Inflammatory macrophage treated with lipopolysaccharide for 1 hour (primary cell): Measurements from ENCODE around the gene CCDC93.
A peak's percentile ranks its signal among the peaks of the same experiment; 100 is the strongest.

Experiments
- DNase-seq, 2 donors: peaks; one replicate each; pipeline ENCODE4 v3.0.0-alpha.2; 2020 to 2022

Gene CCDC93

DNA sequence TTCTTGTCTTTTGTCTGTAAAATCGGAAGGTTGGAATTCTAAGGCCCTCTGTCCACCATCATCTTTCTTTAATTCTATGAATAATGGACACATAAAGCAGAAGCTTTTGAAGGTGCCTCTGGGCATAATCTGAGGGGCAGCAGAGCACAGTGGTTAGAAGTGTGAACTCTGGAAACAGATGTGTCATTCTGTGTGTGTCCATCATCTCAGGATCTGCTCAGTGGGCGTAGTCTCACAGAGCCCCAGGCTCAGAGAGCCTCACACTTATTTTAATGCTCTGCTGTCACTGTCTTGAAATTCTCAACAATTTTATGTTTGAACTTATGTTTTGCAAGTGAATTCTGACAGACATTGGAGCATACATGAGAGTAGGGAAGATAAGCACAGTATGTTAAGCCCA, 31.0 kb upstream of the CCDC93 start:
- DNase-seq = no peak

DNA sequence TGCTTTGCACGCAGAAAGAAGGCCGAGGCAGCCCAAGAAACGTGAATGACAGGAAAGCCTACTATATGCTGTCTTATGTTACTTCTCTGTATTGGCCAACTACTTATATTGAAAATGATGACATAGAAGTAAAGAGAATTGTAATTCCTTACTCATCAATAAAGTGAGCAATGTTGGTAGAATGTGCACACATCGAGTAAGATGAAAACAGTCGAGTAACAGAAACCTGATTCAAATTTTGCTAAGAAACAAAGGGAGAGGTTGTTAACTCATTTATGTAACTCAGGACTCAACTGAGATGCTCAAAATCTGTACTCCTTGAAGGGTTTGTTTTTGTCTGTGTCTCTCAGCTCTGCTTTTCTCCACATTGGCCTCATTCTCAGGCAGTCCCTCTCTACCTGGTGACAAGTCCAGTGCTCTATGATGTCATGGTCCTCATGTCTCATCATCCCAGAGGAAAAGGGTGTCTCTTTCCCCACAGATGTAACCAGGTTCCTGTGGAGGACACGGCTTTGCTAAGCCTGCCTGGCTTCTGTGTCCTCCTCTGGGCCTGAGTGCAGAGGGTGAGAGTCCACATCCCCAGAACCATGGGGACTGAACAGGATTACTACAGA, 30.3 kb upstream of the CCDC93 start:
- no peak for DNase-seq

DNA sequence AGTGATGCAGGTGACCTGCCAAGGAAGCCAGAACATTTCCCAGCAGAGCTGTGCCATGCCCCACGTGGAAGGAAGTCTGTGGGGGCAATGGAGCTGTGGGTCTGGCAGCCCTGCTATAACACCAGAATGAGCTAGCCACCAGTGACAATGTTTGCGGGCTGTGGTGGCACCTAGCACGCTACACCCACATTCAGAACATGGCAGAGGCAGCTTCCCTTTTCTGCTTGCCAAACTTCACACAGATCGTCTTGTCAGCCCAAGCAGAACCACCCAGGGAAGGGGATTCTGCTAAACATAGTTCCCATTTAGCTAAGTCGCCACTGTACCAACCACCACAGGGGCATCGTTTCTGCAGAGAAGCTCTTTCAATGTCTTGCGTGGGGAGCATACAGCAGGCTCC, 27.0 kb upstream of the CCDC93 start:
- DNase-seq = peak in 1 of 2 donors; percentile 44

DNA sequence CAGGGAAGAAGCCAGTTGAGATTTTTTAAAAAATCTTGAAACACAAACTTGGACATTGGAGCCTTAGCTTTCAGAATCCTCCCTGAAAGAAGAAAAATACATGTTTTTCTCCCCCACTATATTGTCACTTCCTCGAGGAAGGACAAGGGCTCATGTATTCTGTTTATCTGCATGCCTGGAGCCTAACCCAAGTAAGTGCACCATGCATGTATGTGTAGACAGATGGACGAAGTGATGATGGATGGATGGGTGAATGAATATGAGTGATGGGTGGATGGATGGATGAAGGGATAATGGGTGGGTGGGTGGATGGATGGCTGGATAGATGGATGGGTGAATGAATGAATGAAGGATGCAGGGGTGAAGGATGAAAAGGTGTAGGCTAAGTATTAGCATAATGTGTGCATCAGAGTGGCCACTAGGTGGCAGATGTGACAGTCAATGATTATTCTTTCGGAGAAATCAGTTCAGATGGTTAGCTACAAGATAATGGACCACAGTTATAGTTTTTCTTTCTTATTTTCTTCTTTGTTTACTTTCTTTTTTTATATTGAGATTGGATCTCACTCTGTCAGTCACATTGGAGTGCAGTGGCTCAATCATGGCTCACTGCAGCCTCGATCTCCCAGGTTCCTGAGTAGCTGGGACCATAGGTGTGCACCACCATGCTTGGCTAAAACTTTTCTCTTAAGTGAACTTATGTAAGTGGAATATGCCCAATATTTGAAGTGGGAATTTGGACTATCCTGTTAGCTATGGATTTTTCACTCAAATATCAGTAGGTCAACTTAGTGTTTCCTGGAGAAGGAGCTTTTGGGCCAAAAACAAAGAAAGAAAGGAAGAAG, 18.5 kb upstream of the CCDC93 start:
- DNase-seq = peak in 1 of 2 donors; percentile 64

DNA sequence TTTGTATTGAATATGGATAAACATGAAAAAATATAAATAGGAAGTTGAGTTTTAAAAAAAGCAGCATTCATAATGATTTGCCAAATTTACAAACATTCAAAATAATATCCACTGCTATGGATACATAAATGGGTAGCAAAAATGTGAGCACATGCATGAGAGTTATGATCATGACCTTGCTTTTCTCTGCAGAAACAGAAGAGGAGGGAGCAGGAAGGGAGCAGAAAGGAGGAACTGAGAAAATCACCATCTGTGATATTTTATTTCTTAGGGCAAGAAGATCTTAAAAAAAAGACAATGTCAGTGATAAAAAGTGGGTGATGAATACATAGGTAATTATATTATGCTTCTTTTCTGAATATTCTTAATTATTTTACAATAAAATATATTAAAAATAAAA, 17.7 kb upstream of the CCDC93 start:
- DNase-seq = no peak

DNA sequence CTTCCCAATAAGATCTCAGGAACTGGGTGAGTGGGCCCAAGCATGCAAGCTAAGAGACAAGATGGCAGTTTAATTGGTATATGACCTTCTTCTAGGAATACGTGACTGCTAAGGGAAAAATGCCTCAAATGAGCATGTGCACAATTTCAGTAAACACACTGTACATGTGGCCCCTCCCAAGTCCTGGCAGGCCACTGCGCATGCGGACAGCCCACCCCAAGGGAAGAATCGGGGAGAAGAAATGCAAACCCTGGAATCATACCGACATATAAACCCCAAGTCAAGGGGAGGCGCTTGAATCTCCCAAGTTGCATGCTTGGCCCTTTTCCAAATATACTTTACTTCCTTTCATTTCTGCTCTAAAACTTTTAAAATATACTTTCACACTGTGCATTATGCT, 15.2 kb upstream of the CCDC93 start:
- DNase-seq = no peak

DNA sequence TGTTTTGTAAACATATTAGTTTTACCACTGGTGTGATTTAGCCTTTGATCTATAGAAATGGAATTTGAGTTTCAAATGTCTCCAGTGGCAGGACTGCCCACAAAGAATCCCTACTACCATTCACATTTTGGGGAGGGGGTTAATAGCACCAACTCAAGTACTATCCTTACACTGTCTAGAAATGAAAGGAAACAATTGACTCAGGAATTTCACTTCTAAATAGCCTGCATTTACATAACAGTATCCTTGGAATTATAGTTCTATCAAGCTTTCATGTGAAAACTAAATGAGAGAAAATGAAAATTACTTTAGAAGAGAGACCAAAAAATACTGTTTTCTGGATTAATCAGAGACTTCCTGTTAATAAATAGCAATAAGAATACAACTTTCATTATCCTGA, 7.5 kb upstream of the CCDC93 start:
- no peak for DNase-seq

DNA sequence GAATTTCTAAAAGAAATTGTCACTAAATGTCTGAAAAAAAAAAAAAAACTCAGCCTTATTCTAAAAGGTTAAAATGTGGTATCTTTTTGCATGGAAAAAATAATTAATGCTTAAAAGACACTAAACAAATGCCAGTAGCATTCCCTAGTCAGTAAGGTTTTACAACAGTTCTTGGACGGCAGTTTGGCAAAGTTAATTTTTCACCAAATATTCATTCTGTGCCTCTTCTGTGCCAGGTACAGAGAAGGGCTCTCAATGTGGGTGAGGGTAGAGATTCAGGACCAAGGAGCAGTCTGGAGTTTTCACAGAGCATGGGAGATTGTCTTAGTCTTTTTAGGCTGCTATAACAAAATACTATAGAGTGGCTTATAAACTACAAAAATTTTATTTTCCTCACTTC, 6.0 kb upstream of the CCDC93 start:
- no peak for DNase-seq

DNA sequence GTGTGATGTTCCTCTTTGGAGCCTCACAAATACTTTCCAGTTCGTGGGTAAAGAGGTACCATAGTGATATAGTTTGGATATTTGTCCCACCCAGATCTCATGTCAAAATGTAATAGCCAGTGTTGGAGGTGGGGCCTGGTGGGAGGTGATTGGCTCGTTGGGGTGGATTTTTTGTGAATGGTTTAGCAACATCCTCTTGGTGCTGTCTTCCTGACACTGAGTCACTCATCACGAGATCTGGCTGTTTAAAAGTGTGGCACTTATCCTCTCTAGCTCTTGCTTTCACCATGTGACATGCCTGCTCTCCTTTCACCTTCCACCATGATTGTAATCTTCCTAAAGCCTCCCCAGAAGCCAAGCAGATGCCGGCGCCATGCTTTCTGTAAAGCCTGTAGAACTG, 3.0 kb upstream of the CCDC93 start:
- DNase-seq = peak; percentile 82 to 89

DNA sequence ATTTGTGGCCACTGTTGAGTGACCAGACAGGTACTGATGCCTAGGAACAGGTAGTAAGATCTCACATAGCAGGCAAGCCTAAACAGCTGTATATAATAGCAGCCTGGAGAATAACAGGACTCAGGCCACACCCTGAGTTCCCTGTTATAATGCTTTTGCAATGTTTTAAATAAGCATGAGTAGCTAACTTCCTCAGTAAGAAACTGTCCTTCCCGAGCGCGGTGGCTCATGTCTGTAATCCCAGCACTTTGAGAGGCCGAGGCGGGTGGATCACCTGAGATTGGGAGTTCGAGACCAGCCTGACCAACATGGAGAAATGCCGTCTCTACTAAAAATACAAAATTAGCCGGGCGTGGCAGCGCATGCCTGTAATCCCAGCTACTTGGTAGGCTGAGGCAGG, 1.9 kb upstream of the CCDC93 start:
- peak; percentile 64 to 73 for DNase-seq

DNA sequence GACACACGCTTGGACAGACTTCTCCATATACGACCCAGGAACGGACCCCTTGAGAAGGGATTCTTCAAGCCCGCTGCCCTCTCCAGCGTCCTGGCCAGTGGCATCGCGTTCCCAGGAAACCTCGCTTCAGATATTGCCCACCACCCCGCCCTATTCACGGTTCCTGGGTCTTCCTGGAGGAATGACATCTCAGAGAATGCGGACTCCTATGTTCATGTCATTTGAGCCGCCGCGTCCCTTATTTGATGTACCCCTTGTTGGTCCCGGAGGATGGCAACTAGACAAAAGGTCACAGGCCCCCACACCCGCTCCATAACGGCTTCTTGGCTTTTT, 588 bp upstream of the CCDC93 start:
- DNase-seq = no peak

DNA sequence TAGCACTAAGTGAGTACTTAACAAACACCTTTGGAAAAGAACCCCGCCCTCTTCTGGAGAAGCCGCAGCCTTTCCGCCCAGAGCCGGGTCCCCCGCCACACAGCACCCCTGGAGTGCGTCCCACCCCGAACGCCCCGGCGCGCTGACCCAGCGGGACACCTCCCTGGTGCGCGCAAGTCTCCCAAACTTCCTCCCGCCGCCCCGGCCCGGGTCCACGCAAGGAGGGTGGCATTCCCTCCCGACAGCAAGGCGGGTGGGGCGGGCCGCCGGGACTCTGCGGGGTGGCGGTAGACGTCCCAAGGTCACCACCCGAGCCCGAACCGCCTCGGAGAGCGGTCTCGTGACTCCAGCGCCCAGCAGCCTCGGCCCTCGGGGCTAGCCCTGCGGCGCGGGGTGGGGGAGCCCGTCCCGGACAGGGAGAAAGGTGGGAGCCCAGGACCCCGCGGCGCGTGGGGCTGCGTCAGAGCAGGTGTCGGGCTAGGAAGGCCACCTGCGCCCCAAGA, 598 bp downstream of the CCDC93 start:
- peak; percentile 18 to 42 for DNase-seq

DNA sequence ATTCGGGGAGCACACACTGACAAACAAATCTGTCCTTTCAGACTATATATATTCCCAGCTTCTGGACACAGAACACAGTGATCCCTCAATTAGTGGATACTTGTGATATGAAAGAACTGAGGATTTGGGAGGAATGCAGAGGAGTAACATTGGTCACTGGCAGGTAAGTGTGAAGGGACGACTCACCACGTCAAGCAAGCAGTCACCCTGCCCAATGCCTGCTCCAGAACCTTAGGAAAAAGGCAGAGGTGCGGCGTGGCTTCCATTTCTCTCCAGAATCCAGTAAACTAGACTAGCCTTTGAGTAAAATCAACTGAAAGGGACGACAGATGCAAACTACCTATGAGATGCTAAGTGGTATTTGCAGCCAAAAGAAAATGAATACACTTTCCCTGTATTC, 1.1 kb downstream of the CCDC93 start:
- DNase-seq = no peak

DNA sequence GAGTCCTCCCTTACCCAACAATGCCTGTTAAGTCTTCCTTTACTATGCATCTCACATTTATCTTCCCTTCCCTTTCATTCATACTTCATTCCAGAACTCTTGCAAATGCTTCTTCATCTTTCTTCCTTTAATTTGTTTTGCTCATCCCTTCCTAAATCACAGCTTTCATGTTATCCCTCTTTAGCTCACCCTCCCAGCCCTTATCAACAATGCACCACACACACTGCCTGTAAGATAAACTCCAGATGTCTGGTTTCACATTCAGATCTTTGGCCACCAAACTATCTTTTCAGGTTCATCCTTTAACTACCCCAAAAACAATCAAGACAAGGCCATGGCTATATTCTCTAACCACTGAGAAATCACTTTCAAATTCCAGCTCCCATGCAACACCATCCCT, 3.4 kb downstream of the CCDC93 start:
- no peak for DNase-seq

DNA sequence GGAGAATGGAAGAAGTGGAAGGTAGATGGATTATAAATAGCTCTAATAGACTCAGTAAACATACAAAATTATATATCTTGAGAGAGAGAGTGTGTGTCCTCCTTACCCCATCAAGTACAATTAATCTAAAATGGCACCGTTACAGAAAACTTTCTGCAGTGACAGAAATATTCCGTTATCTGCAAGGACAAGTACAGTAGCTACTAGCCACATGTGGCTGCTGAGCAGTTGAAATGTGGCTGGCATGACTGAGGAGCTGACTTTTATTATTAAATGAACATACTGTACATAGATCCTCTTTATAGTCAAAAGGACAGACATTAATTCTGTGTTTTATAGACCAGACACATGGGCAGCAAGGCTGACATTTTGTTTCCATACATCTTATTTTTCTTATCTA, 7.0 kb downstream of the CCDC93 start:
- DNase-seq = no peak

DNA sequence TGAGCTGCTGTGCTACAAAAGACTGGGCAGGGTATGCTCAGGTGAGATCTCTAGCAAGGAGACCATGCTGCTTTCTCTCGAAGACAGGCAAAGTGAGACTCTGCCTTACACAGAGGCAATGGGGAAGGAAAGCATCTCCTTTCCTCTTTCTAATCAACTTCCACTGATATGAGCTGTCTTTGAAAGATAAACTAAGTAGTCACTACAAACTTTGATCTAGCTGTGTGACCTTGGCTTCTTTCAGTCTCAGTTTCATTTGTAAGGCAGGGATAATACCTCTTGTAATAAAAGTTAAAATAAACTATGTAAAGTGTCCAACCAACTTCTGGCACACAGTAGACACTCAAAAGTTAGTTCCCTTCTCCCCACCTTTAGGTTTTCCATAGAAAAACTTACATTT, 7.5 kb downstream of the CCDC93 start:
- no peak for DNase-seq

DNA sequence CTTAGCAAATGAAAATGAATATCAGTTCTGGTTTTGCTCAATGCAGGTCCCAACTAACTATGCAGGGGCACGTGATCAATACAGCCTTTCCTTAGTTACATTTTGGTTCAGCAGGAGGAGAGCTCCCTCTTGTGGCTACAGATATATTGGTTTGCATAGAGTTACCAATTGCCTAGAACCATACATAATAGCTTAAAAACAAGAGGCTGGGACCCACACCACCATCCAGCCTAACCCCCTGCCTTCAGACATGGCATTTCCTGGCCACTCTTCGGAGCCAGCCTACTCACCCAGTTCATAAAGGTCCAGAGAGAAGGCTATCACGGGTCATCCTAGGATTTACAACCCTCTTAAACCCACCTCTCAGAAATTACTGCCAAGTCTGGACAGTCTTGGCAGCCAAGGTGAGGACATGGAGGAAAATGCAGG, 10.5 kb downstream of the CCDC93 start:
- DNase-seq = peak; percentile 66 to 95

DNA sequence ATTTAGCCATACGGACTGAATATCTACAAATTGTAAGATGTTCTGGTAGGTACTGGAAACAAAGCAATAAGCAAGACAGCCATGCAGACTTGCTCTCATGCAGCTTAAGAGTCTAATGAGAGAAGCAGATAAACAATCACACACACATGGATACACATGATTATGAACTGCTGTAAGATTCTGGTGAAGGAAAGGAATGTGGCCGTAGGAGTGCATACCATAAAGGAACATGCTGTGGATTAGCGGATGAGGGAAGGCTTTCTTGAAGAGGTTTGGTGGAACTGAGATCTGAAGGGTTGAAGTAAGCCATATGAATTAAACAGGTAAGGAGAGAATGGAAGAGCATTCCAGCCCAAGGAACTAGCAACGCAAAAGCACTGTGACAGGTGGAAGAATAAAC, 13.8 kb downstream of the CCDC93 start:
- no peak for DNase-seq

DNA sequence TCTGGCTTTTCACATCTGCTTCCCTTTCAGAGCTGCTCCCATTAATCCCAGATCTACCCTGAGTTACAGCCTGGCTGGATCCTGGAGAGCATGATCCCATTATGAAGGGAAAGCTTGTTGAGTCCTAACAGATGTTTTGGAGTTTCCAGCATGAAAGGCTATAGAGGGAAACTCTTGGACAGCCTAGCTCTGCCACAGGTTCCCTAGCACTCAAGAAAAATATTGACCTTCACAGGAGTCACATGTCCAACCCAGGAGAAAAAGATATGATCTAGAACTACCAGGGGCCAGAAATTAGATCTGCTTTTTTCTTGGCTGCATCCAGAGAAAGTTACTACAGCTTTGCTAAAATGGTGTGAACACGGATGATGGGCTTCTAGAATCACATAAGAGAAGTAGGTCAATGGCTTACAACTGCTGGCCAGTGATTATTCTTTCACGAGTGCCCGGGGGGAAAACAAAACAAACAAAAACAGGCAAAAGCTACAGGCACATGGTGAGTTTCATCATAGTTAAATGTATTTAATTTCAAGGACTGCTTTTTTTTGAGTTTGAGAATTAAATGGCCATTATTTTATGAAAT, 15.9 kb downstream of the CCDC93 start:
- DNase-seq = no peak

DNA sequence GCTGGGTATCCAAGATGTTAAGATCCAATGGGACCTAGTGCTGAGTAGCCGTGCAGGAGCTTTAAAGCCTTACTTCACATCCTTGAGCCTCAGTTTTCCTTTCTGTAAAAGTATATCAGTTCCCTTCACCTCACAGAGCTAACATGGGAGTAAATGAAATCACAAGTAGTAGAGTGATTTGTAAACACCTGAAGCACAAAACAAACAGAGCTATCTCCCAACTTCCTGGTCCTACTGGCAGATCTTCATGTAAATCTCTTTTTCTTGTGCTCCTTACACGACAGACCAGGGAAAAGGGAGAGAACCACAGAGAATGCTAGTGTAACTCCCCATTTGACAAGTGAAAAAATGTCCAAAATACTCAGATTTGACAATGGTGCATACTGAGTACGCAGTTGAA, 17.3 kb downstream of the CCDC93 start:
- no peak for DNase-seq

DNA sequence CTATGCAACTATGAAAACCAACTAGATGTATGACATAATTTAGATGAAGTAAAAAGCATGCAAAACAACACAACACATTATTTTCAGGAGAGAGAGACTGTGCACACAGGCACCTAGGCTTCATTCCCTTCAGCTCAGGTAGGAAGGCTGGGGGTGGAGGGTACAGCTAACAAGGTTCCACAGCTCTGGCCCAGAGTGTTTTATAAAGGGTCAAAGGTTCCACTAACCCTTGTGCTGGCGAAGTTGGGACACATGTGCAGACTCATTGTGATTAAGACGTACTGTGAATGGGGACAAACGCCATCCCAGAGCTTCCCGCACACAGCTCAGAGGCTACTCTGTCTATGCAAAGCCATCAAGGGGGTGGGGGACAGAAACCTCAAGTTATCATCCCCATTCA, 19.1 kb downstream of the CCDC93 start:
- DNase-seq = no peak

DNA sequence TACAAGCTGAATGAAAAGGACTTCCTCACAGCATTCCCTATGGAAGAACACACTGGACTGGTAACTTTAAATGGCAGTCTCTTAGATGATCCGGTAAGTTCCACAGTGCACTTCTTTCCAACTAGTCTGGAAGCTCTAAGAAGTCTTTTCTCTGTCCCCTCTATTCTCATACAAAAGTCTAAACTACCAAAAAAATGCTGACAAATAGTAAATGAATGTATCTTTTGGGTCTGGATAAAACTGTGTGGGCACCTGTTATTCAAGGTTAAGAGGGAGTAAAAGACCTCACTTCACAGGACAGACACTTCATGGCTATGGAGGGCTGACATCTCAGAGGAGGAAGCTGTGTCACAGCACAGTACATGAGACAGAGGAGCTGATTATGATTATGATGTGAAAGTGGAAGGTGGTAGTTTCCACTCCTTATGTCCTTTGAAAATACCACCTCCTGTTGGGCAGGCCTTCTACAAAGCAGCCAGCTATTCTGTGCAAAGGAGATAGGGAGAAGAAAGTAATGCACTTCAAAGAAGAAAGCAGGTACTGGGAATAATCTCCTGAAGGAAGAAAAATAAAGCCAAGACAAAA, 23.9 kb downstream of the CCDC93 start:
- DNase-seq = no peak

DNA sequence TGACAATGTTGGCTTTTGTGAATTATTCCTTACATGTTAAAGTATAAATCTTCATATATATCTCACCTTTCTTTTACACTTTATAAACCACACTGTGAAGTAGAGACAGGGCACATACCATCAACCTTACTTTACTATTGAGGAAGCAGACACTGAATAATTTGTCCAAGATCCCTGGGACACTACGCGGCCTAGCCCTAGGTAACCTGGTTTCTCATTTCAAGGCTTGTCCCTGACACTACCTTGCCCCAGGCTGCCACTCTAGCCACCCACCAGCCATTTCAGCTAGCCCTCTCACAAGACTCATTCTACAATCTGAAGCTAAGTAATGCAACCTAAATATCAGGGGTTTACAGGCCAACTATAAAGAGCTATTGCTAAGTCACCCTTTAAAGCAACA, 26.7 kb downstream of the CCDC93 start:
- DNase-seq = no peak

DNA sequence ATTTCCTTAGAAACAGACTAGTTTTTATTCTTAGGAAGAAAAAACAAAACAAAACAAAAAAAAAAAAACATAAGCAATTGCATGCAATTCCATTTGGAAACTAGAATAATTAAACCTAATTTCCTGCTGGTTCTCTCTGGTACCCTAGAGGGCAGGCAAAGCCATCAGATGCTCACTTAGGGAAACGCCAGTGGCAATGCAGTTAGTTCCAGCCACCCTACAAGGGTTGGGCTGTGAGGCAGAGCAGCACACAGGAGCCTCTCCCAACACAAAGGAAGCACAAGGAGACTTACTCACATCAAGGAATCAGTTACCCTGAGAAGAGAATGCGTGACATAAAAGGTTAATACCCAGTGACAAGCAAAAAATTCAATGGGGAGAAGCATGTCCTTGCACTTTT, 28.8 kb downstream of the CCDC93 start:
- DNase-seq = no peak
